ENCODE measurements around the gene ZNF530.

DNA sequence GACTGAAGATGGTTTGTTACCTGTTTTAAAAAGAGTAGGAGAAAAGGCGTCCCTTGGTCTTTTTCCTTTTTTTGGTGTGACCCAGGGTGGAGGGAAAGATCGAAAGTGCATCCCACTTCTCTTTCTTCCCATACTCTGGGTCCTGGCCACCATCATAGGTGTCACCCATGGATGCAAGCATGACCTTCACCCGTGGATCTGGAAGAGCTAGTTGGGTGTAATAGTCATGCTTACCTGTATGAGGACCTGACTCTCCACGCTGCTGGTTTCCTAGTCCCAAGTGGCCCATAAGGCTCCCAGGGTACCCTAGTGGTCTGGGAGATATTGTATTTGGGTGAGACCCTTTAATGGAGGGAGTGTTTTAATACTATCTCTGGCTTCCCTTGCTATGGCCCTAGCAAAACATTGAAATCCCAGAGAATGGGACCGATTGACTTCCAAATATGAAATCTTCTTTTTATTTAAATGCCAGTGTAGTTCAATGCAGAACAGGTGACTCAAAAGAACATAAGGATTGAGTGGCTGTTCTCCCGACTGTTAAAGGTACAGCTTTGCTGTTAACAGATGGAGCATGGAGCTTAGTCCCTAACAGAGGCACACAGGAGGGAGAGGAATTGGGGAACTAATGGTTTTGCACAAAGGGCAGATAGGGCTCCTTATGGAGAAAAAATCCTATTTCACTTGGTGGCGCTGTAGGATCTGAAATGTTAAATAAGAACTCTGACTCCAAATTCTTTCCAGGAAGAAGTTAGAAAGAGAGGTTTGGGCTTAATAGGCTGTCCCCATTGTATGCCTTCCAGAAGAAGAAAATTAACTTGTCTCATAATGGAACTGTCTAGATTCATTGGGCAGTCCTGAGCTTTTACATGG lies 33.1 kb upstream of the ZNF530 start:
- TF ChIP-seq POLR2A (IDR thresholded peaks at IDR 0.05; ENCODE audit: low read length) = no peak
- no peak for TF ChIP-seq GATA1 (IDR thresholded peaks at IDR 0.05; ENCODE audit: low read depth, low read length)

Data from erythroblast (primary cell).